Uterus (tissue), 2 donors: ENCODE data around the gene CALN1.

Experiments used
- CTCF ChIP-seq, 4 experiments: fragments of 200-600 bp in 2 of 4; fragments of 450-650 bp in 2 of 4; sonication (generic) in 2 of 4; IDR thresholded peaks; one replicate each; pipeline ENCODE4 v1.5.1; 2016 to 2019; ENCODE audit warnings: antibody characterized with exemption in 4 of 4, mild to moderate bottlenecking in 2 of 4, moderate library complexity in 1 of 4
- POLR2A ChIP-seq, 2 donors: fragments of 450-650 bp; IDR thresholded peaks; one replicate each; pipeline ENCODE4 v1.6.1; 2016; ENCODE audit warnings: antibody characterized with exemption in 2 of 2, mild to moderate bottlenecking in 1 of 2, moderate library complexity in 1 of 2

- TF ChIP-seq POLR2A (IDR thresholded peaks at IDR 0.05) (no peak), CTCF (IDR thresholded peaks at IDR 0.05) (no peak)
These were observed 85.8 kb downstream of the CALN1 start for GRCh38 chr7:72326365-72326764.
